Measurements from ENCODE around the gene MCF2L.

MCF2L gene

GRCh38 chr13:113119166-113119821 lies 150.3 kb downstream of the MCF2L start:
- H3K4me3 ChIP-seq (ENCODE audit: low read depth, low read length) = no peak overlapping the region
- TF ChIP-seq, protein P1, sequence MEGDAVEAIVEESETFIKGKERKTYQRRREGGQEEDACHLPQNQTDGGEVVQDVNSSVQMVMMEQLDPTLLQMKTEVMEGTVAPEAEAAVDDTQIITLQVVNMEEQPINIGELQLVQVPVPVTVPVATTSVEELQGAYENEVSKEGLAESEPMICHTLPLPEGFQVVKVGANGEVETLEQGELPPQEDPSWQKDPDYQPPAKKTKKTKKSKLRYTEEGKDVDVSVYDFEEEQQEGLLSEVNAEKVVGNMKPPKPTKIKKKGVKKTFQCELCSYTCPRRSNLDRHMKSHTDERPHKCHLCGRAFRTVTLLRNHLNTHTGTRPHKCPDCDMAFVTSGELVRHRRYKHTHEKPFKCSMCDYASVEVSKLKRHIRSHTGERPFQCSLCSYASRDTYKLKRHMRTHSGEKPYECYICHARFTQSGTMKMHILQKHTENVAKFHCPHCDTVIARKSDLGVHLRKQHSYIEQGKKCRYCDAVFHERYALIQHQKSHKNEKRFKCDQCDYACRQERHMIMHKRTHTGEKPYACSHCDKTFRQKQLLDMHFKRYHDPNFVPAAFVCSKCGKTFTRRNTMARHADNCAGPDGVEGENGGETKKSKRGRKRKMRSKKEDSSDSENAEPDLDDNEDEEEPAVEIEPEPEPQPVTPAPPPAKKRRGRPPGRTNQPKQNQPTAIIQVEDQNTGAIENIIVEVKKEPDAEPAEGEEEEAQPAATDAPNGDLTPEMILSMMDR (IDR thresholded peaks at IDR 0.05; ENCODE audit: low read depth, low read length) = no peak

- TF ChIP-seq, protein P1 (IDR thresholded peaks at IDR 0.05; ENCODE audit: low read depth, low read length) = no peak
- H3K4me3 ChIP-seq (ENCODE audit: low read depth, low read length) = no peak overlapping the region
These were observed 150.8 kb downstream of the MCF2L start for GRCh38 chr13:113119822-113120189.

GRCh38 chr13:113120300-113121182 lies 151.5 kb downstream of the MCF2L start:
- TF ChIP-seq, protein P1 (IDR thresholded peaks at IDR 0.05; ENCODE audit: low read depth, low read length) = no peak
- H3K4me3 ChIP-seq (ENCODE audit: low read depth, low read length) = no peak overlapping the region

- no peak overlapping the region for H3K4me3 ChIP-seq (ENCODE audit: low read depth, low read length)
- TF ChIP-seq, protein P1 (IDR thresholded peaks at IDR 0.05; ENCODE audit: low read depth, low read length) = no peak
These were observed 152.3 kb downstream of the MCF2L start for GRCh38 chr13:113121183-113121927.

- TF ChIP-seq, protein P1 (IDR thresholded peaks at IDR 0.05; ENCODE audit: low read depth, low read length) = no peak
- H3K4me3 ChIP-seq (ENCODE audit: low read depth, low read length) = no peak overlapping the region
These were observed 153.0 kb downstream of the MCF2L start for GRCh38 chr13:113121928-113122471.

DNA sequence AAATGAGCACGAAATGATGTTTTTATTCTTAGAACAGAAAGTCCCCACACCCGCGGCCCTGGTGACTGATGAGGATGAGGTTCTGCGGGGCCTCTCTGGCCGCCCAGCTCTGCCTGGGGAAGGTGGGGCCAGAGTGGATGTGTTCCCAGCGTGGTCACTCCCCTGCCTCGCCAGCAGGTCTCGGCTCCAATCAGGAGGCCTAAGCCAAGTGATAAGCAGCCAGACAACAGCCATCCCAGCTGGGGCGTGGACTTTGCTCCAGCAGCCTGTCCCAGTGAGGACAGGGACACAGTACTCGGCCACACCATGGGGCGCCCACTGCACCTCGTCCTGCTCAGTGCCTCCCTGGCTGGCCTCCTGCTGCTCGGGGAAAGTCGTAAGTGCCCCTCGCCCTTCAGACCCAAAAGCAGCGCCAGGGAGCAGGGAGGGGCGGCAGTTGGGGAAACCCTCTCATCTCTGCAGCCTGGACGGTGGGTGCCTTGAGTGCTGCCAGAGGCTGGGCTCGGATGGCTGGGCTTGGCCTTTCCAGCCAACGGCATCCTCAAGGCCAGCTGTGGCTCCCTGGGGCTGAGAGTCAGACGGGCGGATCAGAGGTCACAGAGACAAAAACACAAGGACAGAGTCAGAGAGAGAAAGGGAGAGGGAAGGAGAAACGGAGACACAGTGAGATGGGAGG lies 153.7 kb downstream of the MCF2L start, which contains the start of gene F10:
Gene F10 (plus strand): TSS at position 250 of the 676 bp plus-strand sequence. CDS start 57 bp downstream, at position 307.
- TF ChIP-seq, protein P1 (IDR thresholded peaks at IDR 0.05; ENCODE audit: low read depth, low read length) = no peak
- H3K4me3 ChIP-seq (ENCODE audit: low read depth, low read length) = no peak within 1 kb of the TSS
